Measurements from ENCODE around the gene CCSER2.
"Not testable (repeated sequence)": the region's sequence is repeated elsewhere in the genome, so short reads cannot be mapped to it uniquely, and the experiment has no call there.

CCSER2 gene

GRCh38 chr10:84524435-84524834 lies 196.0 kb downstream of the CCSER2 start:
- DNase-seq = no peak

GRCh38 chr10:84525120-84525806 lies 196.9 kb downstream of the CCSER2 start:
- DNase-seq = no peak

GRCh38 chr10:84525807-84526182 lies 197.4 kb downstream of the CCSER2 start:
- not testable (repeated sequence) for DNase-seq

- DNase-seq = not testable (repeated sequence)
Observed at GRCh38 chr10:84527386-84527785, 199.0 kb downstream of the CCSER2 start.

GRCh38 chr10:84528526-84528925 lies 200.1 kb downstream of the CCSER2 start:
- DNase-seq = not testable (repeated sequence)

GRCh38 chr10:84530724-84531325 lies 202.4 kb downstream of the CCSER2 start:
- no peak for DNase-seq

- no peak for DNase-seq
Observed at GRCh38 chr10:84531396-84531795, 203.0 kb downstream of the CCSER2 start.

- no peak for DNase-seq
Observed at GRCh38 chr10:84534168-84534567, 205.8 kb downstream of the CCSER2 start.

- DNase-seq = peak; percentile 88
Observed at GRCh38 chr10:84537447-84537931, 209.1 kb downstream of the CCSER2 start.

- DNase-seq = no peak
Observed at GRCh38 chr10:84538036-84538435, 209.6 kb downstream of the CCSER2 start.

GRCh38 chr10:84539216-84539615 lies 210.8 kb downstream of the CCSER2 start:
- no peak for DNase-seq

- no peak for DNase-seq
Observed at GRCh38 chr10:84540022-84540616, 211.7 kb downstream of the CCSER2 start.

GRCh38 chr10:84540617-84541288 lies 212.4 kb downstream of the CCSER2 start:
- DNase-seq = peak; percentile 86

GRCh38 chr10:84541289-84541637 lies 212.9 kb downstream of the CCSER2 start:
- DNase-seq = no peak

GRCh38 chr10:84542522-84543490 lies 214.4 kb downstream of the CCSER2 start:
- no peak for DNase-seq

- DNase-seq = no peak
Observed at GRCh38 chr10:84543948-84544347, 215.6 kb downstream of the CCSER2 start.

GRCh38 chr10:84545651-84546050 lies 217.3 kb downstream of the CCSER2 start:
- no peak for DNase-seq

- DNase-seq = no peak
Observed at GRCh38 chr10:84546609-84547008, 218.2 kb downstream of the CCSER2 start.

- DNase-seq = no peak
Observed at GRCh38 chr10:84547616-84548015, 219.2 kb downstream of the CCSER2 start.

- DNase-seq = no peak
Observed at GRCh38 chr10:84548869-84549268, 220.5 kb downstream of the CCSER2 start.

GRCh38 chr10:84549368-84550165 lies 221.2 kb downstream of the CCSER2 start:
- DNase-seq = peak; percentile 47

Data from eye (tissue), 1 donor.